ENCODE results near the gene SELENOS. TPM values are rescaled to one million over a fixed set of nuclear protein-coding genes. Genes with fewer than 3 reads are reported as not detected.

The SELENOS gene
- total RNA-seq, 1 donor from 2014 or later = 102 TPM

- DNase-seq (ENCODE audit: extremely low read depth, low read depth, low spot score) = no peak
Observed at GRCh38 chr15:101277943-101278564, 769 bp upstream of the SELENOS start.

GRCh38 chr15:101276501-101277037, 716 bp downstream of the SELENOS start:
- DNase-seq (ENCODE audit: extremely low read depth, low read depth, low spot score) = no peak

GRCh38 chr15:101275018-101275417, 2.3 kb downstream of the SELENOS start:
- DNase-seq (ENCODE audit: extremely low read depth, low read depth, low spot score) = no peak

- DNase-seq (ENCODE audit: extremely low read depth, low read depth, low spot score) = no peak
Observed at GRCh38 chr15:101273534-101273933, 3.8 kb downstream of the SELENOS start.

GRCh38 chr15:101272584-101272983, 4.7 kb downstream of the SELENOS start:
- DNase-seq (ENCODE audit: extremely low read depth, low read depth, low spot score) = no peak

GRCh38 chr15:101269479-101270223, 7.6 kb downstream of the SELENOS start:
- no peak for DNase-seq (ENCODE audit: extremely low read depth, low read depth, low spot score)

GRCh38 chr15:101267320-101268104, 9.8 kb downstream of the SELENOS start:
- DNase-seq (ENCODE audit: extremely low read depth, low read depth, low spot score) = no peak

- DNase-seq (ENCODE audit: extremely low read depth, low read depth, low spot score) = no peak
Observed at GRCh38 chr15:101266787-101267186, 10.5 kb downstream of the SELENOS start.

- no peak for DNase-seq (ENCODE audit: extremely low read depth, low read depth, low spot score)
Observed at GRCh38 chr15:101266034-101266433, 11.3 kb downstream of the SELENOS start.

- no peak for DNase-seq (ENCODE audit: extremely low read depth, low read depth, low spot score)
Observed at GRCh38 chr15:101264911-101265641, 12.2 kb downstream of the SELENOS start.

GRCh38 chr15:101264011-101264410, 13.3 kb downstream of the SELENOS start:
- DNase-seq (ENCODE audit: extremely low read depth, low read depth, low spot score) = no peak

- no peak for DNase-seq (ENCODE audit: extremely low read depth, low read depth, low spot score)
Observed at GRCh38 chr15:101262551-101262950, 14.7 kb downstream of the SELENOS start.

GRCh38 chr15:101258238-101259144, 18.8 kb downstream of the SELENOS start:
- DNase-seq (ENCODE audit: extremely low read depth, low read depth, low spot score) = peak; percentile 68

- DNase-seq (ENCODE audit: extremely low read depth, low read depth, low spot score) = no peak
Observed at GRCh38 chr15:101256757-101257156, 20.5 kb downstream of the SELENOS start.

- DNase-seq (ENCODE audit: extremely low read depth, low read depth, low spot score) = peak; percentile 71
Observed at GRCh38 chr15:101255615-101256241, 21.6 kb downstream of the SELENOS start.

- no peak for DNase-seq (ENCODE audit: extremely low read depth, low read depth, low spot score)
Observed at GRCh38 chr15:101255051-101255395, 22.3 kb downstream of the SELENOS start.

- no peak for DNase-seq (ENCODE audit: extremely low read depth, low read depth, low spot score)
Observed at GRCh38 chr15:101254157-101255050, 22.9 kb downstream of the SELENOS start.

- DNase-seq (ENCODE audit: extremely low read depth, low read depth, low spot score) = no peak
Observed at GRCh38 chr15:101252836-101253235, 24.4 kb downstream of the SELENOS start.
